Skeletal muscle satellite cell (primary cell): ENCODE data around the gene TMCO6.
"Not testable (repeated sequence)": the region's sequence is repeated elsewhere in the genome, so short reads cannot be mapped to it uniquely, and the experiment has no call there.

Experiments
- H3K27me3 ChIP-seq: 2 replicates; pipeline ENCODE4 v1.7.0; 2013; ENCODE audit warnings: low read length; ENCODE audit not compliant: control insufficient read depth, insufficient read depth
- H3K36me3 ChIP-seq: 2 replicates; pipeline ENCODE4 v1.7.0; 2013; ENCODE audit warnings: mild to moderate bottlenecking, control low read depth, low read length; ENCODE audit not compliant: insufficient read depth
- H3K4me1 ChIP-seq: 2 replicates; pipeline ENCODE4 v1.7.0; 2013; ENCODE audit warnings: low read length; ENCODE audit not compliant: control insufficient read depth, insufficient read depth
- H3K4me2 ChIP-seq: 2 replicates; pipeline ENCODE4 v1.7.0; 2013; ENCODE audit warnings: mild to moderate bottlenecking, low read length
- H3K4me3 ChIP-seq: 2 replicates; pipeline ENCODE4 v1.7.0; 2013; ENCODE audit warnings: low read length
- H3K9ac ChIP-seq: 2 replicates; pipeline ENCODE4 v1.7.0; 2013; ENCODE audit warnings: mild to moderate bottlenecking, low read depth, low read length, moderate library complexity
- H3K9me3 ChIP-seq: replicated peaks from 2 replicates; pipeline ENCODE4 v1.7.0; 2013; ENCODE audit warnings: mild to moderate bottlenecking, control low read depth, low read length

Gene TMCO6

GRCh38 chr5:140647042-140647419, 7.8 kb downstream of the TMCO6 start:
- Histone ChIP-seq H3K4me2 (peak overlapping the region; percentile 87), H3K9ac (peak overlapping the region; percentile 91), H3K4me1 (peaks cover 13% of the 10 kb centered on the region), H3K36me3 (peaks cover 41% of the 10 kb centered on the region), H3K4me3 (peak overlapping the region; percentile 81), H3K9me3 (no peaks in the 10 kb centered on the region), H3K27me3 (no peaks in the 10 kb centered on the region)

GRCh38 chr5:140658870-140659269, 19.6 kb downstream of the TMCO6 start:
- H3K27me3 ChIP-seq = no peaks in the 10 kb centered on the region
- H3K4me2 ChIP-seq = no peak overlapping the region
- no peaks in the 10 kb centered on the region for H3K9me3 ChIP-seq
- H3K4me1 ChIP-seq = peaks cover 3% of the 10 kb centered on the region
- H3K9ac ChIP-seq = no peak overlapping the region
- no peak overlapping the region for H3K4me3 ChIP-seq
- peaks cover 80% of the 10 kb centered on the region for H3K36me3 ChIP-seq

- H3K36me3 ChIP-seq = peaks cover 65% of the 10 kb centered on the region
- not testable (repeated sequence) for H3K4me2 ChIP-seq, H3K9ac ChIP-seq, H3K4me3 ChIP-seq, H3K27me3 ChIP-seq, H3K9me3 ChIP-seq, H3K4me1 ChIP-seq
Measured at GRCh38 chr5:140660371-140660770, 21.1 kb downstream of the TMCO6 start.

- Histone ChIP-seq H3K9ac (peak overlapping the region; percentile 95), H3K36me3 (peaks cover 62% of the 10 kb centered on the region), H3K4me2 (peak overlapping the region; percentile 99), H3K4me1 (peaks cover 13% of the 10 kb centered on the region), H3K9me3 (no peaks in the 10 kb centered on the region), H3K4me3 (peak overlapping the region; percentile 97), H3K27me3 (no peaks in the 10 kb centered on the region)
Measured at GRCh38 chr5:140664030-140664358, 24.7 kb downstream of the TMCO6 start.

- no peaks in the 10 kb centered on the region for H3K27me3 ChIP-seq
- H3K4me2 ChIP-seq = peak within 1 kb of the TSS; percentile 99
- H3K4me1 ChIP-seq = peaks cover 13% of the 10 kb centered on the region
- peak within 1 kb of the TSS; percentile 97 for H3K4me3 ChIP-seq
- H3K9me3 ChIP-seq = no peaks in the 10 kb centered on the region
- H3K9ac ChIP-seq = peak within 1 kb of the TSS; percentile 95
- peaks cover 64% of the 10 kb centered on the region for H3K36me3 ChIP-seq
Measured at GRCh38 chr5:140664359-140665119, 25.3 kb downstream of the TMCO6 start, which contains the start of gene WDR55. TSS of gene WDR55 (plus strand) at chr5:140664904. CDS start at chr5:140664913, 9 bp downstream.

- not testable (repeated sequence) for H3K9ac ChIP-seq, H3K27me3 ChIP-seq, H3K4me2 ChIP-seq, H3K4me3 ChIP-seq, H3K9me3 ChIP-seq, H3K4me1 ChIP-seq
- H3K36me3 ChIP-seq = peaks cover 74% of the 10 kb centered on the region
Measured at GRCh38 chr5:140671035-140671434, 31.8 kb downstream of the TMCO6 start.

GRCh38 chr5:140671472-140672125, 32.3 kb downstream of the TMCO6 start:
- Histone ChIP-seq H3K36me3 (peaks cover 80% of the 10 kb centered on the region), H3K4me2 (no peak overlapping the region), H3K27me3 (no peaks in the 10 kb centered on the region), H3K9ac (no peak overlapping the region), H3K4me3 (no peak overlapping the region), H3K4me1 (peaks cover under 1% of the 10 kb centered on the region), H3K9me3 (no peaks in the 10 kb centered on the region)

- Histone ChIP-seq H3K9me3 (no peaks in the 10 kb centered on the region), H3K4me3 (no peak overlapping the region), H3K27me3 (no peaks in the 10 kb centered on the region), H3K9ac (no peak overlapping the region), H3K36me3 (peaks cover 82% of the 10 kb centered on the region), H3K4me1 (no peaks in the 10 kb centered on the region), H3K4me2 (no peak overlapping the region)
Measured at GRCh38 chr5:140672455-140673186, 33.4 kb downstream of the TMCO6 start.

GRCh38 chr5:140673187-140673976, 34.1 kb downstream of the TMCO6 start, which contains the start of gene DND1:
TSS of gene DND1 (minus strand) at chr5:140673576. CDS start at chr5:140673542, 34 bp downstream.
- peaks cover 83% of the 10 kb centered on the region for H3K36me3 ChIP-seq

GRCh38 chr5:140674211-140674610, 35.0 kb downstream of the TMCO6 start:
- Histone ChIP-seq H3K27me3 (no peaks in the 10 kb centered on the region), H3K4me2 (no peak overlapping the region), H3K36me3 (peaks cover 81% of the 10 kb centered on the region), H3K9ac (no peak overlapping the region), H3K4me1 (no peaks in the 10 kb centered on the region), H3K9me3 (no peaks in the 10 kb centered on the region), H3K4me3 (no peak overlapping the region)

More at GRCh38 chr5:140673187-140673976, 34.1 kb downstream of the TMCO6 start, which contains the start of gene DND1:
- Histone ChIP-seq H3K4me1 (no peaks in the 10 kb centered on the region), H3K27me3 (no peaks in the 10 kb centered on the region), H3K4me2 (no peak within 1 kb of the TSS), H3K9ac (no peak within 1 kb of the TSS), H3K4me3 (no peak within 1 kb of the TSS), H3K9me3 (no peaks in the 10 kb centered on the region)

GRCh38 chr5:140674629-140675028, 35.4 kb downstream of the TMCO6 start:
- Histone ChIP-seq H3K9ac (no peak overlapping the region), H3K4me3 (no peak overlapping the region), H3K4me2 (no peak overlapping the region), H3K36me3 (peaks cover 81% of the 10 kb centered on the region), H3K27me3 (no peaks in the 10 kb centered on the region), H3K4me1 (no peaks in the 10 kb centered on the region), H3K9me3 (no peaks in the 10 kb centered on the region)
